Muscle of arm (tissue), 12 donors: ENCODE data around the gene PDIA6. TPM values are rescaled to one million over a fixed set of nuclear protein-coding genes. Genes with fewer than 3 reads are reported as not detected.

ENCODE experiments used
- polyA plus RNA-seq, 12 donors: library from polyadenylated mRNA; unstranded; fragments of 120-200 nt; gene quantifications; one replicate each; pipeline ENCODE4 v1.2.1, GENCODE V29; 2013; ENCODE audit not compliant: insufficient read length in 12 of 12

The PDIA6 gene
- polyA plus RNA-seq, 12 donors: 123 to 185 (median 146) TPM; not detected in 1

Other genes with a start within 250 kb of the PDIA6 start
- gene NOL10, start 122.8 kb downstream of the PDIA6 start, polyA plus RNA-seq: 10 to 100 TPM in 11 of 12 donors, not detected in 1; 12.2 to 21.5 (median 19.8) TPM
- gene ATP6V1C2, start 91.2 kb downstream of the PDIA6 start, polyA plus RNA-seq: 10 to 100 TPM in 1 of 12 donors, 1 to 10 TPM in 10, not detected in 1; 1.4 to 10.3 (median 3.0) TPM
- gene KCNF1, start 99.1 kb upstream of the PDIA6 start, polyA plus RNA-seq: 1 to 10 TPM in 10 of 12 donors, not detected in 2; 1.6 to 4.5 (median 3.5) TPM